NCI-H2107 (cell line): ENCODE data around the gene DDX6.
"Not testable (repeated sequence)": the region's sequence is repeated elsewhere in the genome, so short reads cannot be mapped to it uniquely, and the experiment has no call there.

ENCODE experiments used
- DNase-seq: peaks from one replicate; lab custom pipeline; 2025; lab: John Stamatoyannopoulos, UW

The DDX6 gene, protein sequence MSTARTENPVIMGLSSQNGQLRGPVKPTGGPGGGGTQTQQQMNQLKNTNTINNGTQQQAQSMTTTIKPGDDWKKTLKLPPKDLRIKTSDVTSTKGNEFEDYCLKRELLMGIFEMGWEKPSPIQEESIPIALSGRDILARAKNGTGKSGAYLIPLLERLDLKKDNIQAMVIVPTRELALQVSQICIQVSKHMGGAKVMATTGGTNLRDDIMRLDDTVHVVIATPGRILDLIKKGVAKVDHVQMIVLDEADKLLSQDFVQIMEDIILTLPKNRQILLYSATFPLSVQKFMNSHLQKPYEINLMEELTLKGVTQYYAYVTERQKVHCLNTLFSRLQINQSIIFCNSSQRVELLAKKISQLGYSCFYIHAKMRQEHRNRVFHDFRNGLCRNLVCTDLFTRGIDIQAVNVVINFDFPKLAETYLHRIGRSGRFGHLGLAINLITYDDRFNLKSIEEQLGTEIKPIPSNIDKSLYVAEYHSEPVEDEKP

GRCh38 chr11:118791111-118791960 lies at the start of gene DDX6:
DDX6 (minus strand) TSS chr11:118791164; CDS start chr11:118786251, 4,913 bp downstream.
- DNase-seq: peak; percentile 82

DNA sequence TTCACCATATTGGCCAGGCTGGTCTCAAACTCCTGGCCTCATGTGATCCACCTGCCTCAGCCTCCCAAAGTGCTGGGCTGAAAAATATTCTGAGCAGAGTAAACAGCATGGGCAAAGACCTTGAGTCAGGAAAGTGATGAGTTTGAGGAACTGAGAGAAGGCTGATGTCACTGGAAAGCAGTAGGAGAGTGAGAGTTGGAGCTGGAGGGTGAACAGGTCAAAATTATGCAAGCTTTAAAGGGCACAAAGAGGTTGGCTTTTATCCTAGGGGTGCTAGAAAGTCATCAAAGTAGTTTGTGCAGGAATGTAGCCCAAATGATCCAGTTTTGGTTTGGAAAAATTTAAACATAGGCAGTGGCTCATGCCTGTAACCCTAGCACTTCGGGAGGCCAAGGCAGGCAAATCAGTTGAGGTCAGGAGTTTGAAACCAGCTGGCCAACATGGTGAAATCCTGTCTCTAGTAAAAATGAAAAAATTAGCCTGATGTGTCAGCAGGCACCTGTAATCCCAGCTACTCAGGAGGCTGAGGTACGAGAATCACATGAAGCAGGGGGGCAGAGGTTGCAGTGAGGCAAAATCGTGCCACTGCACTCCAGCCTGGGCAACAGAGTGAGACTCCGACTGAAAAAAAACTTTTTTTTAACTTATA lies 48.1 kb upstream of the DDX6 start:
- DNase-seq: no peak

DNA sequence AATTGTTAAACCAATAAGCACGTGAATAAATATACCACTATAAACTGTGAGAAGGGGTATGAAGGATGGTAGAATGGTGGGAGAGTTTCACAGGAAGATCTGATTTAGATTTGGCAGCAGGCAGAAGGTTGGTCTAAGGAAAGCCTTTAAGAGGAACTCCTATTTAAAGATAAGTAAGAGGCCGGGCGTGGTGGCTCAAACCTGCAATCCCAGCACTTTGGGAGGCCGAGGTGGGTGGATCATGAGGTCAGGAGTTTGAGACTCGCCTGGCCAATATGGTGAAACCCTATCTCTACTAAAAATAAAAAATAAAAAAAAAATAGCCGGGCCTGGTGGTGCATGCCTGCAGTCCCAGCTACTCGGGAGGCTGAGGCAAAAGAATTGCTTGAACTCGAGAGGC lies 46.9 kb upstream of the DDX6 start:
- no peak for DNase-seq

GRCh38 chr11:118834427-118835028 lies 43.6 kb upstream of the DDX6 start:
- no peak for DNase-seq

GRCh38 chr11:118827118-118827517 lies 36.2 kb upstream of the DDX6 start:
- no peak for DNase-seq

DNA sequence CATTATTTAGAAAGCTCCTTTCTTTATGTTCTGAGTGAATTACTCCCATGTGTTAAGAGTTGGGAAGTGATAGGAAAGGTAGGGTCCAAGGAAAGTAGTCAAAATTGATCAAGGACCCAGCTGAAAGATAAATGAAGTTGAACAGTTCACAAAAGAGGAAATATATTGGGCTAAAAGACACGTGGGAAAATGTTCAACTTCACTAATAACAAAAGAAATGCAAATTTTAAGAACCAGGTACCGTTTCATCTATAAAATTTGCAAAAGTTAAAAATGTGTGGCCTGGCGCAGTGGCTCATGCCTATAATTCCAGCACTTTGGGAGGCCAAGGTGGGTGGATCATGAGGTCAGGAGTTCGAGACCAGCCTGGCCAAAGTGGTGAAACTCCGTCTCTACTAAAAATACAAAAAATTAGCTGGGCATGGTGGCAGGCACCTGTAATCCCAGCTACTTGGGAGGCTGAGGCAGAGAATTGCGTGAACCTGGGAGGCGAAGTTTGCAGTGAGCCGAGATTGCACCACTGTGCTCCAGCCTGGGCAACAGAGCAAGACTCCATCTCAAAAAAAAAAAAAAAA lies 32.1 kb upstream of the DDX6 start:
- not testable (repeated sequence) for DNase-seq

DNA sequence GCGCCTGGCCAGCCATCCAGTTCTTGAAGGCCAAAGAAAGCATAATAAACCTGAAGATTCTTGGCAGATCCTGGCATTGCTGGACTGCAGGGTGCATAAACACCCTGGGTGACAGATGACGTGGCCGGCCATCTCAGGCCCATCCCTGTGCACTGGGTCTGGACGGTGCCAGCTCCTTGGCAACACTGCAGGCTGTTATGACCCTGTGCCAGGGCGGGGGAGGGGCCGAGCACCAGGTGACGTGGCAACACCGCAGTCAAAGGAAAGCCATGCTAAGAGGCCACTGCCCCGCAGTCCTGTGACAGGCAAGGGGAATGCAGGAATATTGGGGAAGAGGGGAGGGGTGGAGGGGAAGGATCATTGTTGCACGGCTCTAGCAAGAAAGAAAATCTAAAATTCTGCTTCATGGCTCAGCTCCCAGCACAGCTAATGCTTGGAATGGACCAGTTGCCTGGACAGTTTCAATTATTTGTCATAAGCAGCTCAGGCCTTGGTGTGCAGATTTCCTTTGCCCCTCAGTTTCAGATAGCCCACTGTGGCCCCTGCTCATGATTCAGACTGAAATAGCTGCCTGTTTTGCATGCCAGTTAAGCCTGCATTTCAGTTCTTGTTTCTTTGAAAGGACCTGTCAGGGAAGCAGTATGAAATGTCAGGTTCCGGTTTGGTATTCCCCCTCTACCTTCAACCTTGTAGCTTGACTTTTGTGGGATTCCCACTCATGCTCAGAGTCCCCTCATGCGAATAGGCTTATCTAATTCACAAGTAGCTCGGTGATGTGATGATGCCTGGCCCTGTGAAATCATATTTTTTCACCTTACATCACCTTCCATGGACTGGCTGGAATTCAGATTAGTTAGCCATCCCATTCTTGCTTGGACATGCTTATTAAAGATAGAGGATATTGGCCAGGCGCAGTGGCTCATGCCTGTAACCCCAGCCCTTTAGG lies 29.7 kb upstream of the DDX6 start:
- DNase-seq: no peak

- DNase-seq: not testable (repeated sequence)
Observed at GRCh38 chr11:118820025-118820379, 29.0 kb upstream of the DDX6 start.

- no peak for DNase-seq
Observed at GRCh38 chr11:118819334-118820024, 28.5 kb upstream of the DDX6 start.

DNA sequence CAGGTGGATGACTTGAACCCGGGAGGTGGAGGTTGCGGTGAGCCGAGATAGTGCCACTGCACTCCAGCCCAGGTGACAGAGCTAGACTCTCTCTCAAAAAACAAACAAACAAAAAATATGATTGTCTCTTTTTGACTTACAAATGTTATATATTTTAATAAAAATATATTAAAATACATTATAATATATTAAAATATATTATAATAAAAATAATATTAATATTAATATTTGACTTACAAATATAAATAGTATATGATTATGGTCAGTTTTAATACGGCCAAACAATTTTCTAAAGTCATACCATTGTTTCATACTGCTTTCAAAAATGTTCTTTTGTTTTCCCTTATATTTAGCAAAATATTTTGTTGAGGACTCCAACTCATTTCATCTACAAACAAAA lies 27.2 kb upstream of the DDX6 start:
- no peak for DNase-seq

DNA sequence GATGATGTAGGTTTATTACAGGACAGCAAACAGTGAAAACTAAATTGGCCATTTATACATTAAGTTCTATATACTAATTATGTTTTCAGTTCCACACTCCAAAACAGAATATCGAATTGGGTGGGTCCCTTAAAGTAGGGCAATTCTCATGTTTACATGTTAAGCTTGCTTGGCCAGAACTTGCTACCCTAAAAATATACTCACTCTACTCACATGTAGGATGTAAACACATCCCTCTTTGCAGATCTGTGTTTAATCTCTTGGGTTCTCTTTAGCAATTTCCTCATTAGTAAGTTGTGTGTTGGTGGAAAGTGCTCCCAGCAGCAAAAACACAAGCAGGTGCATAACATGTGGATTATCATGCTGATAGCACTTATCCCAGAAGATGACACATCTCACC lies 22.6 kb upstream of the DDX6 start:
- no peak for DNase-seq

DNA sequence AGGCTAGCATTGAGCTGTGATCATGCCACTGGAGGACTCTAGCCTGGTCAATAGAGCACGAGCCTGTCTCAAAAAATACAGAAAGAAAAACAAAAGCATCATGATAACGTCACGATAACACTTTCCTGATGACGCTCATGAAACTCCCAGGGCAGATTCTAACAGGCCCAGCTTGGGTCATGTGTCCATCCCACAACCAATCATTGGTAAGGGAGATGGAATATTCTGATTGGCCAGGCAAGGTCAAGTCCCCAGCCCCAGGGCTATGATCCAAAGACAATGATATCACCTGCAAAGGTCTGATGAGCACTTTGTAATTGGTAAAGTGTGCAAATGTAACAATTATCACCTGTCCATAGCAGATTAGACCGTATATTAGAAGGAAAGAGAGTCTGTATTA lies 21.5 kb upstream of the DDX6 start:
- no peak for DNase-seq

DNA sequence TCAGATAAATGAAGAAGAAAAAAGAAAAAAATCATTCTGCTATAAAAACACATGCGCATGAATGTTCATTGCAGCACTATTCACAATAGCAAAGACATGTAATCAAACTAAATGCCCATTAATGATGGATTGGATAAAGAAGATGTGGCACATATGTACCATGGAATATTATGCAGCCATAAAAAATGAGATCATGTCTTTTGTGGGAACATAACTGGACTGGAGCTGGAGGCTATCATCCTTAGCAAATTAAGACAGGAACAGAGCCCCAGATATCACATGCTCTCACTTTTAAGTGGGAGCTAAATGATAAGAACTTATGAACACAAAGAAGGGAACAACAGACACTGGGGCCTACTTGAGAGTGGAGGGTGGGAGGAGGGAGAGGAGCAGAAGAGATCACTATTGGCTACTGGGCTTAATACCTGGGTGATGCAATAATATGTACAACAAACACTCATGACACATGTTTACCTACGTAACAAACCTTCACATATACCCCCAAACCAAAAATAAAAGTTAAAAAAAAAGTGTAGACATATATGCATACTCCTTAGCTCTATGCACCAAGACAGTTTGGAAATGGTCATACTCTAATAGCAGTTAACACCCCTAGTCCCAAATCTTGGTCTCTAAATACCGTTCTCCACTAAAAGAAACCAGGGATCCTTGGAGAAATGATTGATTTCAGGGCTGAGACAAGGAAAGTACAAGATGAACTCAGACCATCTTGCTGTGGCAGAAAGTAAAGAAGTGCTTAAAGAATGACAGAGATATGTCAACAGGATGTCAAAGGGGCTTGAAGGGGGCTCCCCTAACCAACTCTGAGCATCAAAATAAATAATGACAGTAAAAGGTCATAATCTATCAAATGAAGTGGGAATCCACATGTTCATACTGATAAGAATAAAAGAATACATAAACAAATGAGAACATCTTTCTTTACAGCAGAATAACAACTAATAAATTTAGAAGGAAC lies 17.1 kb upstream of the DDX6 start:
- no peak for DNase-seq

- no peak for DNase-seq
Observed at GRCh38 chr11:118806400-118806799, 15.4 kb upstream of the DDX6 start.

DNA sequence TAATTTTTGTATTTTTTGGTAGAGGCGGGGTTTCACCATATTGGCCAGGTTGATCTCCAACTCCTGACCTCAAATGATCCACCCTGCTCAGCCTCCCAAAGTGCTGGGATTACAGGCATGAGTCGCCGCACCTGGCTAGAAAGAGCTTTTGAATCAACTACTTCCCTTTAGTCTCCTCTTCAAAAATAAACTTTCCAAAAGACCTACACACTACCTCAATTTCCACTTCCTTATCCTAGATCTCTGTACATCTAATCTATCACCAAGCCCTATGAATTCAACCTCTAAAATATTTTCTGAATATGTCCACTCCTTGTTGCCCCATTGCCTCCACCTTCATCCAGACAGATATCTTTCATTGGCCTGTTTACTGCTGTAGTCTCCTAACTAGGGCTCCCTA lies 13.1 kb upstream of the DDX6 start:
- no peak for DNase-seq

DNA sequence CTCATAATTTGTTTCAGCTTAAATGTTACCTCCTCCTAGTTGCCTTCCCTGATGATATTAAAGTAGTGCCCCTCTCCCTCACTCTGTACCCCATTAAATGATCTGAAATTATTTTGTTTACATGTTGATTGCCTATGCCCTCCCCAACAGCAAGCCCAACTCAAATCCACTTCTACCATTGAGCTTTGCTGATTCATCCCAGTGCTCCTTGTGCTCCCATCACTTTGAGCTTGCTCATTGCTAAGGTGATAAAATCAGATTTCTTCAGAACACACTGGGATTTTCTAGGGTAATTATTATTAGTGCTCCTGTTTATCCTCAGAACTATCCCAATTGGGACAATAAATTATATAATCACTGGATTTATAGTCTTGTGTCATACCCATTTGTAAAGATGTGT lies 8.4 kb upstream of the DDX6 start:
- no peak for DNase-seq

GRCh38 chr11:118797510-118797909 lies 6.5 kb upstream of the DDX6 start:
- DNase-seq: no peak

GRCh38 chr11:118792570-118793124 lies 1.7 kb upstream of the DDX6 start:
- no peak for DNase-seq
